ENCODE measurements around the gene CCDC187.

- TF ChIP-seq GATA2 (IDR thresholded peaks at IDR 0.05; ENCODE audit: low read depth, low read length) (no peak), GATA3 (IDR thresholded peaks at IDR 0.05; ENCODE audit: low read depth, low read length) (no peak)
Observed at GRCh38 chr9:136333486-136333885, 29.6 kb upstream of the CCDC187 start.
